NCI-H1417 (cell line): ENCODE results near the gene CHST3.
"Not testable (repeated sequence)": the region's sequence is repeated elsewhere in the genome, so short reads cannot be mapped to it uniquely, and the experiment has no call there.

Source experiments
- DNase-seq, 3 experiments: peaks; one replicate each; lab custom pipeline; 2025; lab: John Stamatoyannopoulos, UW

Gene CHST3

GRCh38 chr10:71948496-71949067, 15.6 kb upstream of the CHST3 start:
- no peak for DNase-seq

- DNase-seq = no peak
These were observed 13.5 kb upstream of the CHST3 start for GRCh38 chr10:71950683-71951082.

GRCh38 chr10:71952745-71953144, 11.4 kb upstream of the CHST3 start:
- no peak for DNase-seq

- DNase-seq = peak in 1 of 3 experiments; percentile 1
These were observed 6.5 kb upstream of the CHST3 start for GRCh38 chr10:71957546-71958275.

GRCh38 chr10:71959526-71959925, 4.7 kb upstream of the CHST3 start:
- DNase-seq = no peak

GRCh38 chr10:71961831-71962230, 2.4 kb upstream of the CHST3 start:
- no peak for DNase-seq

- no peak for DNase-seq
These were observed 1.3 kb upstream of the CHST3 start for GRCh38 chr10:71962901-71963300.

GRCh38 chr10:71963351-71964097, 671 bp upstream of the CHST3 start:
- DNase-seq = peak in 1 of 3 experiments; percentile 0

GRCh38 chr10:71964743-71965515, 734 bp downstream of the CHST3 start:
- DNase-seq = no peak

- DNase-seq = peak in 1 of 3 experiments; percentile 2
These were observed 1.4 kb downstream of the CHST3 start for GRCh38 chr10:71965623-71966022.

- DNase-seq = no peak
These were observed 2.1 kb downstream of the CHST3 start for GRCh38 chr10:71966046-71967004.

GRCh38 chr10:71967958-71968357, 3.8 kb downstream of the CHST3 start:
- not testable (repeated sequence) for DNase-seq

GRCh38 chr10:71968553-71969474, 4.6 kb downstream of the CHST3 start:
- DNase-seq = no peak

GRCh38 chr10:71969929-71970328, 5.7 kb downstream of the CHST3 start:
- DNase-seq = no peak

GRCh38 chr10:71970331-71970730, 6.1 kb downstream of the CHST3 start:
- no peak for DNase-seq

- DNase-seq = no peak
These were observed 6.7 kb downstream of the CHST3 start for GRCh38 chr10:71970869-71971268.

GRCh38 chr10:71971311-71971731, 7.1 kb downstream of the CHST3 start:
- no peak for DNase-seq

- no peak for DNase-seq
These were observed 7.8 kb downstream of the CHST3 start for GRCh38 chr10:71971769-71972555.
